Measurements from ENCODE around the gene FAM83C.

Gene FAM83C

DNA sequence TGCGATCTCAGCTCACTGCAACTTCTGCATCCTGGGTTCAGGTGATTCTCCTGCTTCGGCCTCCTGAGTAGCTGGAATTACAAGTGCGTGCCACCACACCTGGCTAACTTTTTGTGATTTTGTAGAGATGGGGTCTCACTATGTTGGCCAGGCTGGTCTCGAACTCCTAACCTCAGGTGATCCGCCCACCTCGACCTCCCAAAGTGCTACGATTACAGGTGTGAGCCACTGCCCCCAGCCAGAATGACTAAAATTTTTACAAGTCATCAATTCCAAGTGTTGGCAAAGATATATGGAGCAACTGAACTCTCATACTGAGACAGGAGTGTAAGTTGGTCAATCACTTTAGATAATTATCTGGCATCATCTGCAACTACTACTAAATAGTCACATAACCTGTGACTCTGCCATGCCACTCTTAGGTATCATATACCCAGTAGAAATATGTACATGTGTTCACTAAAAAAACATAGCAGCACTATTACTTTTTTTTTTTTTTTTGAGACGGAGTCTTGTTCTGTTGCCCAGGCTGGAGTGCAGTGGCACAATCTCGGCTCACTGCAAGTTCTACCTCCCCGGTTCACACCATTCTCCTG, 10.6 kb downstream of the FAM83C start:
- no peak for DNase-seq

DNA sequence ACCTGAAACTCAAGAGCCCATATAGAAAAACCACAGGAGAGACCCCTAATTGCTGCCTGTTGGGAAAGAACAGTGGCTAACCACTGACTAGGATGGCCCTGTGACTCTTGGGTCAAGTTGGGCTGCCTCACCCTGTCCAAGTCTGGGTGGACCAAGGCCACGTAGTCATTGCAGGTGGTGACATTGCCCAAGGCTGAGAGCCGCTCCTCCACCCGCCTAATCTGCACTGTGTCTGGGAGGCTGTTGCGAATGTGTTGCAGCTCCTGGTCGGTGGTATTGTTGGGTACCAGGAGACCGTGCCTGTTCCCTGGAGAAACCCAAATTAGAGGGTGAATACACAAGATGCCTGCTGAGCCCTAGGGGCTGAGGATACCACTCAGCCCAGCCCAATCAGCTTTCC, 11.7 kb downstream of the FAM83C start:
- no peak for DNase-seq

- DNase-seq = no peak
Measured at GRCh38 chr20:35279533-35280174, 12.6 kb downstream of the FAM83C start.

DNA sequence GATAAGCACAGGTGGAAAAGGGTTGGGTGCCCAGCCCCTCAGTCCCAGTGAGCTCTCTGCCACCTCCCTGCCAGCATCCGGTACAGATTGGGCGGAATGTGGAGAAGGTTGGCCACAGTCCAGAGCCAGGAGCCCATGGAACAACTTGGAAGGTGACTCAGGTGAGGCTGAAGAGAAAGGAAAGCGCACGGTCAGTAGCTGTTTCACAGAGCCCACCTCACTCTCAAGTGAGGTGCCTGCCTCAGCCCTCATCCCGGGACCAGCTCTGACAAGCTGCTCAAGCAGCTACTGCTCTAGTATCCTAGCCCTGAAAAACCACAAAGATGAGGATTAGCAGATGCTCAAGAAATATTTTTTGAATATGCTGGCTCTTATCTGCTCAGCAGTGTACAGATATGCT, 13.2 kb downstream of the FAM83C start:
- no peak for DNase-seq

DNA sequence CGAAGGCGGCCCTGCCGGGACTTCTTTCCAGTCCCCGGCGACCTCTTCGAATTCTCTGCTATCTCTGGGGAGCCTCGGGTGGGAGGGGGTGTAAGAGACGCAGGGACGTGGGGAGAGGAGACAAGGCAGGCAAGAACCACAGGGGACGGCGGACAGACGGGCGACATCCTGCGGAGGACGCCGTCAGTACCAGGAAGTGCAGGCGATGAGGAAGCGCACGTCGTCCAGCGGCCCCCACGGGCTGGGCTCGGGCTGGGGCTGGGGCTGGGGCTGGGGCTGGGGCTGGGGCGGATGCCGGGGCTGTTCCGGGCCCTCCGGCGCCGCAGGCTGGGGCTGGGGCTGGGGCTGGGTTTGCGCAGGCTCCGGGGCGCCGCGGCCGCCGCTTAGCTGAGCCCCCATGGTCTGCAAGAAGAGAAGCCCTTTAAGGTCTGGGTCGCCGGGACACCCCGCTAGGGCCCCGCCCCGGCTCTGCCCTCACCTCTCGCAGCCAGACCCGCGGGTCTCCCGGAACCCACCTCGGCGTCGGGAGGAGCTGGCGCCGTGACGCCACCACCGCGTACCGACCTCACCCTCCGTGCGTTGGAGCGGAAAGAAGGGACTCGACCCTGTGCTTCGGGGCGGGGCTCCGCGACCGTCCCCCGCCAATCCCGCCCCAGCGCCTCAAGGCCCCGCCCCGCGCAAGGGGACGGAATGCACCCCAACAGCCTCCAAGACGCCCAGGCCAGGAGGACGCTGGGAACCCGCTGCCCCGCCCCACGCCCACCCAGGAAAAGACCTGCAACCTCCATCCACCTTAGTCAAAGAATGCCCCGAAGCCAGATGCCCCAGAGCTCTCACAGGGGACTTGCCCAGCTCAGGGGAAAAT, 14.5 kb downstream of the FAM83C start, which contains the start of gene MMP24OS:
TSS of gene MMP24OS (minus strand) at position 592 of the 865 bp plus-strand sequence. CDS start at position 399, 193 bp downstream.
- peak; percentile 85 for DNase-seq

GRCh38 chr20:35277127-35277526, 15.1 kb downstream of the FAM83C start:
- no peak for DNase-seq

- no peak for DNase-seq
Measured at GRCh38 chr20:35276408-35276807, 15.8 kb downstream of the FAM83C start.

GRCh38 chr20:35275741-35276251, 16.4 kb downstream of the FAM83C start:
- no peak for DNase-seq

DNA sequence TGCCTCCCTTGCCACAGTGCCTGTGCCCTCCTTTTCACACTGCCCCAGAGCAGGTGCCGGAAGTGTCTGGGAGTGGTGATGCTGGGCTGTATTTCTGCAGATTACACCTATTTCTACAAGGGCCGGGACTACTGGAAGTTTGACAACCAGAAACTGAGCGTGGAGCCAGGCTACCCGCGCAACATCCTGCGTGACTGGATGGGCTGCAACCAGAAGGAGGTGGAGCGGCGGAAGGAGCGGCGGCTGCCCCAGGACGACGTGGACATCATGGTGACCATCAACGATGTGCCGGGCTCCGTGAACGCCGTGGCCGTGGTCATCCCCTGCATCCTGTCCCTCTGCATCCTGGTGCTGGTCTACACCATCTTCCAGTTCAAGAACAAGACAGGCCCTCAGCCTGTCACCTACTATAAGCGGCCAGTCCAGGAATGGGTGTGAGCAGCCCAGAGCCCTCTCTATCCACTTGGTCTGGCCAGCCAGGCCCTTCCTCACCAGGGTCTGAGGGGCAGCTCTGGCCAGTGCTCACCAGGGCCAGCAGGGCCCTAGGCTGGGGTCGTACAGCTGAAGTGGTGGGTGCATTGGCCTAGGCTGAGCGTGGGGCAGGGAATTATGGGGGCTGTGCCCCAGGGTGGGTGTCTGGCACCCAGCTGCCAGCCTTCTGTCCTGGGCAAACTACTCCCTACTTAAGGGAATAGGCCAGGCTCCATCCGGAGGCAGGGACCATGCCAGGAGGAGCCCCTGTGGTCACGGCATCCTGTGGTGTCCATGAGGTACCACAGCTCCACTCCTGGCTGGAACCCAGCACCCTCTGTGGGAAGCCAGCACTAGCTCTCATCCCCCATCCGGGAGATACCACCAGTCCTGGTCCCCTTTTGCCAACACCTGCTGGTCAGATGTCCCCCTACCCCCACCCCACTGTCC, 17.8 kb downstream of the FAM83C start:
- DNase-seq = no peak

DNA sequence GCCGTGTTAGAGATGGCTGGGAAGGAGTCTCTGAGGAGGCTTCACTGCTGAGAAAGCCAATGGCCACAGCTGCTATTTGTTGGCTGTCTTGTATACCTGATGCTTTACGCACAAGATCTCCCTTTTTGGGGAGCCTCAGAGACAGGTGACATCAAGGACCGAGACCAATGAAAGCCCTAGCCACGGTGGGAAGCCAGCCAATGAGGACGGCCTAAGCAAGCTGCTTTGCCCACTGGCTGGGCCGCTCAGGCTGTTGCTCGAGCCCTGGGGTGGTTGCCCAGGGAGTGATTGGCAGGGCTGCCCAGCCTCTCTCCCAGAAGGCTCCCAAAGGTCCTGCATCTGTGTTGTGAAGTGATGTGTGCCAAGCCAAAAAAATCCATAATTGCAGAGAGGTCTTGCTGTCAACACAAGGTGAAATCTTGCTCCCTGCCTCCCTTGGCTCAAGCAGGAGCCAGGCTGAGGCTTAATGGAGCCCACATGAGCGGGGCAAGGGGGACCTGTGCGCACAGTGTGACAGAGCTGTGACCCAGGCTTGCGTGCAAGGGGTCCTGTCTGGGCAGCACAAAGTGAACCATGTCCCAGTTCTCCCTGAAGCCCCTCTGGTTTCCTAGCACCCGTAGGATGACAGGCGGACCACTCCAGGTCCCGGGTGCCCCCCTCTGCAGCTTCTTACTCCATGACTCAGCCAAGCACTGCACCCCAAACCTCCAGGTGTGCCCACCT, 18.6 kb downstream of the FAM83C start:
- DNase-seq = no peak

DNA sequence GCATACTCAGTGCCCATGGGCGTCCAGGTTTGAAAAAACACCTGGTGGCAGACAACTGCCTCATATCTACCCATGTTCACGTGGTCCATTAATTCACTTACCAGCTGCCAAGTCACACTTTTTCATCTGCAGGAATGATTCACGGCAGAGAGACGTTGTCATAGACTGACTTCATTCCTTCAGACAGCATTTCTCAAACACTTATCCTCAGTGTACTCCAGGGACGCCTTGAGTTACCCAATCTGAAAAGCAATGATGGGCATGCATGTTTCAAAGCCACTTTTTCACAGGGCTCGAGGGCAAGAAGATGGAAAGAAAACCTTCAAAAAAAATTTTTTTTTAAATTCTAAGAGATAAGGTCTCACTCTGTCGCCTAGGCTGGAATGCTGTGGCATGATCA, 20.3 kb downstream of the FAM83C start:
- no peak for DNase-seq

- DNase-seq = no peak
Measured at GRCh38 chr20:35271073-35271882, 20.9 kb downstream of the FAM83C start.

DNA sequence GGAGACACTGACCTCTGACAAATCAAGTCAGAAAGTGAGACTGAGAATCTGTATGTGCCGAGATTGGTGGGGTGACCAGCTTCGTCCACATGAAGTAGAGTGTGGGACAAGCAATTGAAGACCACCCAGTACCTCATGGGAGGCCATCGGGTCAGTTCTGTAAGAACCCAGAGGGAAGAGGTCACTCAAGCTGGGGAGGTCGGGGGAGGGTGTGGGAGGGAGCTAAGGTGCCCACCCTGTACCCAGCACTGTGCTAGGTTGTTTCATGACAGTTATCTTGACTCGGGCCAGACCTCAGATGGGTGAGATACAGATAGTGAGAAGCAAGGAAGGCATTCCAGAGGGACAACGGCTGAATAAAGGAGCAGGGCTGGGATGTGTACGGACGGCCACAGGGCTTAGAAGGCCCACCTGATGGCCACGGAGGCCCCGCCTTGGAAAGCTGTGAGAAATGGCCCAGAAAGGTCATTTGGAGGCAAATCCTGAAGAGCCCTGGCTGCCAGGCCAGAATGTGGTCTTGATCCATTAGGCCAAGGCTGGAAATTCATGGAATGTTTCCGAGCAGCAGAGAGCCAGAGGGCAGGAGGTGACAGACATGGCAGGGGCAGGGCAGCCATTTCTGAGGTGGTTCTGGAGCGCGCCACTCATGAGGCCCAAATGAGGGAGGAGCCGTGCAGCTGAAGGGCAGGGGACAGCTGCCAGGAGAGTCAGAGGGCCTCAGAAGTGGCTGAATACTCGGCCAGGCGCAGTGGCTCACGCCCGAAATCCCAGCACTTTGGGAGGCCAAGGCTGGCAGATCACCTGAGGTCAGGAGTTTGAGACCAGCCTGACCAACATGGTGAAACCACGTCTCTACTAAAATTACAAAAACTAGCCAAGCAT, 22.0 kb downstream of the FAM83C start:
- no peak for DNase-seq

GRCh38 chr20:35269055-35269781, 23.0 kb downstream of the FAM83C start:
- DNase-seq = peak; percentile 21

DNA sequence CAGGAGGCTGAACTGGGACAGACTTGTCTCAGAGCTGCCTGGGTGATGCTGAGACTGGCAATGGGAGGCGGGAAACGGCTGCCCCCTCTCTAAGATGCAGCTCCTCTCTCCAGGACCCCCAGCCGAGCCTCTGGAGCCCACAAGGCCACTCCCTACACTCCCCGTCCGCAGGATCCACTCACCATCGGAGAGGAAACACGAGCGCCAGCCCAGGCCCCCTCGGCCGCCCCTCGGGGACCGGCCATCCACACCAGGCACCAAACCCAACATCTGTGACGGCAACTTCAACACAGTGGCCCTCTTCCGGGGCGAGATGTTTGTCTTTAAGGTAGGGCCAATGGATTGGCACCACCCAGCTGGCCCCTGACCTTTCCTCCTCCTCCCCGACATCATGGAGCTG, 25.1 kb downstream of the FAM83C start:
- DNase-seq = no peak

GRCh38 chr20:35264755-35265154, 27.5 kb downstream of the FAM83C start:
- DNase-seq = no peak

DNA sequence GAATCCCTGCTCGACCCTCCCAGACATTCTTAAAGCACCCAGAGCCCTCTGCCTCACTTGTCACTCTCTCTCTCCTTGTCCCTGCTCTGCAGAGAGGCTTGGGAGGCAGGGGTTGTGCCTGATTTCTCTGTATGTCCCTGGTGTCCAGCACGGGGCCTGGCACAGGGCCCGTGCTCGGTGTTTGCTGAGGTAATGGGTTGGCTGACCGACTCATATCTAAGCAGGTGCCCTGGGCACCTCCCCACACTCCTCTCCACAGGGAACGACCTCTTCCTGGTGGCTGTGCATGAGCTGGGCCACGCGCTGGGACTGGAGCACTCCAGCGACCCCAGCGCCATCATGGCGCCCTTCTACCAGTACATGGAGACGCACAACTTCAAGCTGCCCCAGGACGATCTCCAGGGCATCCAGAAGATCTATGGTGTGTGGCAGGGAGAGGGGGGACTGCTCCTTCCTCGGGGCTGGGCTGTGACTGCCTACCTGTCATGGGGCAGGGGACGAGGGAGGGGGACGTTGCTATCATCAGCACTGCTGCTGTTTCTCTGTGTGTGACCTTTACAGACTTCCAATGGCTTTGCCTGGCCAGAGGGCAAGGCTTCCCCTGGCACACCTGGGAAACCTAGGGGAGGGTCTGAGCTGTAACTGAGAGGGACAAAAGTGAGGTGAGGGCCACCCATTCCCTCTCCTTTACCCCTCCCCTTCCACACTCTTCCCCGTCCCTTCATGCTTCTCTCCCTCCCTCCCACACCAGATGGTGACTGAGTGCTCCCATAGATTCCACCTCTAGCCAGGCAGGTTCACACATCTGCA, 28.5 kb downstream of the FAM83C start:
- no peak for DNase-seq

Measured in activated effector memory CD4-positive, alpha-beta T cell treated with Interleukin-2 at 50 U/mL for 16 hours (primary cell).